HG03571 (cell line): ENCODE data around the gene DUSP2.

Experiments
- ATAC-seq: cut with Tn5 transposase; IDR thresholded peaks from one replicate; pipeline ENCODE4 v1.9.1; 2021; ENCODE audit not compliant: unreplicated experiment

The DUSP2 gene

DNA sequence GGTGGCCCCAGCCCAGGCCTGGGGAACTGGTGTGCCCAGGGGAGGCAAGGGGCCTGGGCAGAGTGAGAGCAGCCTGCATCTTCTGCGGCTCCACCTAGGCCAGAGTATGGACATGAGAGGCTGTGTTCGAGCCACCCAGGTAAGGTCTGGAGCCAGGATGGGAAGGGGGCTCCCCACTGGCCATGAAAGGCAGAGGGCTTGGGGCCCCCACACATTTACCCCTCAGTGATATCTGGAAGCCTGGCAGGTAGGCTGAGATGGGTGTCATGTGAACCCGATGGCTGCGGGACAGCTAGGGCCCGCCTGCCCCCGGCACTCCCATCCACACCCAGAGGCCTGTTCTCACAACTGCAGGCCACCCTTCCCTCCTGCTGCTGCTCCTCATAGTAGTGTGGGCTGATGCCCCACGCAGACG, 42.0 kb downstream of the DUSP2 start:
- no peak for ATAC-seq

DNA sequence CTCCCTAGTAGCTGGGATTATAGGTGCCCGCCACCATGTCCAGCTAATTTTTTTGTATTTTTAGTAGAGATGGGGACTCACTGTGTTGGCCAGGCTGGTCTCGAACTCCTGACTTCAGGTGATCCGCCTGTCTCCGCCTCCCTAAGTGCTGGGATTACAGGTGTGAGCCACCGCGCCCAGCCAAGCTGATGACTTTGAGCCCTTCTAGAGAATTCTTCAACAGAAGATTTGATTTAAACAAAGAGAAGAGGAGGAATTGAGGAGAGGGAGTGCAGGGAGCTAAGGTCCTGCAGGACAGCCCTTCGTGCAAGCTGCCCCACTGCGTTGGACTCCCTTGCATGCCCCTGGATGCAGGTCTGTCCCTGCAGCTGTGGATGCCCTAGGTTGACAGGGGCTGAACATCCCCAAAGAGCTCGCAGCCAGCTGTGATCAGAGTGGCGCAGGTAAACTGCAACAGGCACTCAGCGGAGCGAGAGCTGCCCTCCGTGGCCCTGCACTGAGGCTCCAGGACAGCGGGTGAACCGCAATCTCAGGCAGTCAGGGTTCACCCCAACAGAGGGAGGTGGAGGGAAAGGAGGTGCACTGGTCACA, 42.5 kb downstream of the DUSP2 start:
- ATAC-seq = no peak

DNA sequence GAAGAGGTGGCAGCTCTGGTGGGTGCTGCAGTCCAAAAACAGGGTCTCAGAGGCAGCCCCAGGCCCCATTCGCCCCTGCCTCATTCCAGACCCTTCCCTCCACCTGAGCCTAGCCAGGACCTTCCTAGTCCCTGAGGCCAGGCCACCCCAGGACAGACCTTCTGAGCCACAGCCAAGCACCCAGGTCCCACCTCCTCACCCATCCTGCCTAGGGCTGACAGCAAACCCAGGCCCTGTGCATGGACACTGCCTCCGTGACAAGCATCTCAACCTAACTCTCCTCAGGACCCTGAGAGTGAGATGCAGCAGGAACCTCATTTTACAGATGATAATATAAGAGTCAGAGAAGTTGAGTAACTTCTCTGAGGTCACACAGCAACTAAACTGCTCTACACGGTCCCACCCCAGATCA, 44.3 kb downstream of the DUSP2 start:
- no peak for ATAC-seq

DNA sequence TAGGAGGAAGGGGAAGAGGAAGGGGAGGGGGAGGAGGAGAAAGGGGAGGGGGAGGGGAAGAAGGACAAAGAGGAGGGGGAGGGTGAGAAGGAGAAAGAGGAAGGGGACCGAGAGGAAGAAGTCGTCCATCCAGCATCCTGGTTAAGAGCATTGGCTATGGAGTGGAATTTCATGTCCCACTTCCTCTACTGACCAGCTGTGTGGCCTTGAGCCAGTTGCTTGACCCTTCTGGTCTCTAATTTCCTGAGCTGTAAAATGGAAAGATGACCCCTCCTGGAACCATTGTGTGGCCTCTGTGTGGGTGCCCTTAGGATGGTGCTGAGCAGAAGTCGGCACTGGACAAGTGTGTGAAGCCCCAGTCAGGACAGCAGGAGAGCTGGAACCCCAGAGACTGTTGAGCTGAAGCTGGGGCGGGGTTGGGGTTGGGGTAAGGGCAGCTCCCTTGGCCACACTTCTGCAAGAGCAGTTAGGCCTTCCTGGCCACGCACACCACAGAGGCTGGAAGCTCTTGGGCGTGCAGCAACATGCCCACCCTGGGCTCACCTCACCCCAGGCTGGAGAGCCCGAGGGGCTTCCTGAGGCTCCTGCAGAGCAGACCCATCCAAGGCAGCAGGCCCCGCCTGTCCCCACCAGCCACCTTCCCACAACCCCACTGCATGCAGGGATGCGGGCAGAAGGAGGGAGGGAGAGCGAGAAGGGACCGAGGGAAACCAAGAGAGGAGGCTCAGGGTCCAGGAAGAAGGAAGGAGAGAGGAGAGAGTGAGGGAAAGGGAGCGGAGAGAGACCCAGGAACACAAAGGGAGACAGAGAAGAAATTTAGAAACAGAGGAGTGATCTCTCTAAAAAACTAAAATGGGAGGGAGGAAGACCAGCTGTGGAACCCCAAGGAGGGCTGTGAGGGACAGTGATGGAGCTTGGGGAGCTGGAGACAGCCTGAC, 45.1 kb downstream of the DUSP2 start:
- no peak for ATAC-seq

DNA sequence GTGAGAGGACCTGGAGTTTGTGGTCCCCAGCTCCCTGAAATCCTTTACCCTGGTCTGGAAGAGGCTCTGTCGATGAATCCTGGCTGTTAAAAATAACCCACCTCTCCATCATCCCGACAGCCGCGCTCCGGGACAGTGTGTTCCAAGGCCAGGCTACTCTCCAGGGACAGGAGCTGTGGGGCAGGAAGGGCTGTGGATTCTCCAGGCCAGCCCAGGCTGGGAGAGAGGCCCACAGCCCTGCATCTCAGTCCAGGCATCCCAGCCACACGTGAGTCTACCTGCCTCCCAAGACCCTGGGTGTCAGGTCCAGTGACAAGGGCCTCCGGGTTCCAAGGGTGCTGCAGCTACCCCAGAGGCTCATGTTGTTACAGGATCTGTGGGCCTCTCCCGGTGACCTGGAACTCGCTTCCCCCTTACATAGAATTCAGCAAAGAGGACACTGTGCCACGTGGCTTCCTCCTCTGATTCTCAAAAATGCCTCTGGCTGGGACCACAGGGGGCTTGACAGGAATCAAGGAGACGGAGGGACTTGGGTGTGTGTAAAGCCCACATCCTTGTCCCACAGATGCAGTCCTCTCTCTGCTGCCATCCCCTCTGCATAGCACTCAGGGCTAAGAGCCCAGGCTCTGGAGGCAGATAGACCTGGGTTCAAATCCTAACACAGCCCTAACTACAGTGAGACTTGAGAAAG, 46.2 kb downstream of the DUSP2 start:
- ATAC-seq = no peak

DNA sequence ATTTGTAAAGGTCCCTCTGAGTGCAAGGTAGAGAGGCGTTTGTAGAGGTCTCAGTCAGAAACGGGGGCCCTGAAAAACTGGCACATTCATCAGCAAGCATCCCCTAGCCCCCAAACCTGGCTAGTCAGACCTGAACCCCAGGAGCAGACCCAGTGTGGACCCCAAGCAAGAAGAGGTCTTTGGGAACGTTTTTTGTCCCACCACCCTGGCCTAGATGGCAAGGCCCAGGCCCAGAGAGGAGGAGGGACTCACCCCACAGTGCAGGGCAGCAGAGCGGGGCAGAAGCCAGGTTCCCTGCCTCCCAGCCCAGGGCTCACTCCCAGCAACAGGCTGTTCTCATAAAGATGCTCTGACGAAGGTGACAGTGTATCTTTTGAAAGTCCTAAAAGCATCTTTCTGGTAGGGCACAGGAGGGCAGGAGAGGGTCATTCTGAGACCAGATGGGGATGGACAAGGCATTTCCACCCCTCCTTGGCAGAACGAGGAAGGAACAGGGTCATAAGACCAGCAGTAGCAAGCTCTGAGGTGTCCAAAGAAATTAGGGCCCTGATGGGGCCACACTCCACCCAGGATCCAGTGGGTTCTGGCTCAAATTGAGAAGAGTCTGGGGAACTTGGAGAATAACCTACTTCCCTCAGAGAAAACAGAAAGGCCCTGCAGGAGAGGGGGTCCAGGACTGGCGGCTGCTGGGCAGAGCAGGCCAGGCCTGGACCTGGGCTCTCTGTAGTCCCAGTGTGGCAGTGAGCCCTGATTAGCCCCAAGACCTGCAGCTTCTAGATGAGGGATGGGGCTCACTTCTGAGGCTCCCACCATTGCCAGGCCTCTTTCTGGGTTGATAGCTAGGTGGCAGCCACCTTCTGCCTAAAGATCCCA, 47.1 kb downstream of the DUSP2 start:
- no peak for ATAC-seq

DNA sequence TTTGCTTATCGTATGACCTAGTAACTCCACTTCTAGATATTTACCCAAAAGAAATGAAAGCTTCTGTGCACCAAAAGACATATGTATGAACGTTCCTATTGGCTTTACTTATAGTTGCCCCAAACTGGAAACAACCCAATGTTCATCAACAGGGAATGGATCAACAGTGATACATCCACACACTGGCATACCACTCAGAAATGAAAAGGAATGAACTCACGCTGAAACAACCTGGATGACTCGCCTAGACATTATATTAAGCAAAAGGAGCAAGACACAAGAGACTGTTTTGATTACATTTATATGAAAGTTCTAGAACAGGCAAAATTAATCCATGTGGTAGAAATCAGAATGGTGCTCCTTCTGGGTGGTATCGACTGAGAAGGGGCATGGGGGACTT, 47.8 kb downstream of the DUSP2 start:
- no peak for ATAC-seq

DNA sequence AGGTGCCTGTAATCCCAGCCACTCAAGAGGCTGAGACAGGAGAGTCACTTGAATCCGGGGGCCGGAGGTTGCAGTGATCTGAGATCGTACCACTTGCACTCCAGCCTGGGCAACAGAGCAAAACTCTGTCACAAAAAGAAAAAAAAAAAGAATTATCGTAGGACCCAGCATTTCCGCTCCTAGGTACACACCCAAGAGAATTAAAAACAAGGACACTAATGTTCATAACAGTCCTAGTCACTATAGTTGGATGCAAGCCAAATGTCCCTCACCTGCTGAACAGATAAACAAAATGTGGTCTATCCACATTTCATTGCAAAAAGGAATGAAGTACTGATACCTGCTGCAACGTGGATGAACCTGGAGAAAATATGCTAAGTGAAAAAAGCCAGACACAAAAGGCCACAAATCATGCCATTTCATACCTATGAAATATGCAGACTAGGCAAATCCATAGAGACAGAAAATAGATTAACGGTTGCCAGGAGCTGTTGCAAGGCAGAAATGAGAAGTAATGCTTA, 50.1 kb downstream of the DUSP2 start:
- ATAC-seq = no peak

DNA sequence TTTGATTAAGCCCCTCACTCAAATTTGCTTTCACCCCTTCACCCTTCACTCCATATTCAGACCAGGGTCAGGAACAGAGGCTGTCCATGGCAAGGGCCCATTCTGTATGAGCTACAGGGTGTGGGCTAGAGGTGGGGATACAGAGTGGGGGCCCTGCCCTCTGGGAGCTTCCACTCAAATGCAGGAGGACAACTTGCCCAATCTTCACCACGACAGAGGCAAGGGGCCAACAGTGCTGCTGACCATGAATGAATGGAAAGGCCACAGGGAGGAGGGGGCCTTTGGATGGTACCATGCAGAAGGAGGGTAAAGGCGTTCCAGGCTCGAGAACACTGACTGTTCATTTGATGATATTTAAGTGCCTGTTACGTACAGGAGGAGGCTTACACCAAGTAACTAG, 51.7 kb downstream of the DUSP2 start:
- no peak for ATAC-seq
